WTC11 (cell line): ENCODE results near the gene TMED10.

Experiments
- ELF4 ChIP-seq: sonication (generic); formaldehyde crosslinking; IDR thresholded peaks from 2 replicates; pipeline ENCODE4 v1.8.1; 2022; ENCODE audit warnings: low read depth, mild to moderate bottlenecking, moderate library complexity, missing genetic modification reagents
- MXD4 ChIP-seq: fragments of 250-450 bp; sonication (Bioruptor Pico); IDR thresholded peaks from 2 replicates; pipeline ENCODE4 v1.8.0; 2021; ENCODE audit warnings: mild to moderate bottlenecking, moderate library complexity, borderline replicate concordance
- NR2C2 ChIP-seq: sonication (generic); formaldehyde crosslinking; IDR thresholded peaks from 2 replicates; pipeline ENCODE4 v1.8.0; 2022; ENCODE audit warnings: mild to moderate bottlenecking, missing genetic modification reagents
- ZBTB21 ChIP-seq: sonication (generic); formaldehyde crosslinking; IDR thresholded peaks from 2 replicates; pipeline ENCODE4 v1.8.1; 2023; ENCODE audit warnings: mild to moderate bottlenecking, missing genetic modification reagents, borderline replicate concordance
- ZNF396 ChIP-seq: fragments of 250-450 bp; sonication (Bioruptor Pico); IDR thresholded peaks from 2 replicates; pipeline ENCODE4 v1.8.0; 2021; ENCODE audit warnings: mild to moderate bottlenecking, moderate library complexity, borderline replicate concordance
- TF ChIP-seq, protein P1 (sequence below): fragments of 200-600 bp; IDR thresholded peaks from 2 replicates; pipeline ENCODE4 v1.8.0; 2022; ENCODE audit warnings: antibody characterized with exemption
- TF ChIP-seq, protein P2 (sequence below): sonication (generic); formaldehyde crosslinking; IDR thresholded peaks from 2 replicates; pipeline ENCODE4 v1.8.0; 2023; ENCODE audit warnings: missing genetic modification reagents
- TF ChIP-seq, protein P3 (sequence below): sonication (generic); formaldehyde crosslinking; IDR thresholded peaks from 2 replicates; pipeline ENCODE4 v1.8.1; 2023; ENCODE audit warnings: mild to moderate bottlenecking, missing genetic modification reagents, borderline replicate concordance
- TF ChIP-seq, protein P4 (sequence below): sonication (generic); formaldehyde crosslinking; IDR thresholded peaks from 2 replicates; pipeline ENCODE4 v1.8.1; 2023; ENCODE audit warnings: mild to moderate bottlenecking, missing genetic modification reagents, moderate library complexity

DNA sequence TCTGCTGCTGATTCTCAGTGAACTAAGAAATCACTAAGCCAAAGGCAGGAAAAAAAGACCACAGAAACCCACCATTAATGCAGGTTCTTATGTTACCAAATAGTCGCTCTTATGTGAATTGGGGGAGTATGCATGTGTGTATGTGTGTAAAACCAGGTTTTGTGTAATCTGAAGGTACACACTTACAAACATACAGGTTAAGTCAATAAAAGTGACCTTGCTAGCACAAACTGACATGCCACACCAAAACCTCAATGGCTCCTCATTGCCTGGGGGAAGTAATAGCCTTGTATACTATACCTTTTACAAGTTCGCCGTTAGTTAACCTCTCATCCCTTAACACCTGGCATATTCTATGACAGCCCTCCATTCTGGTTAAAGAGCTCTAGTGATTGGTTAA, 29.8 kb upstream of the TMED10 start:
- no peak for TF ChIP-seq MXD4 (CRISPR knock-in tag)
- TF ChIP-seq, protein P1, sequence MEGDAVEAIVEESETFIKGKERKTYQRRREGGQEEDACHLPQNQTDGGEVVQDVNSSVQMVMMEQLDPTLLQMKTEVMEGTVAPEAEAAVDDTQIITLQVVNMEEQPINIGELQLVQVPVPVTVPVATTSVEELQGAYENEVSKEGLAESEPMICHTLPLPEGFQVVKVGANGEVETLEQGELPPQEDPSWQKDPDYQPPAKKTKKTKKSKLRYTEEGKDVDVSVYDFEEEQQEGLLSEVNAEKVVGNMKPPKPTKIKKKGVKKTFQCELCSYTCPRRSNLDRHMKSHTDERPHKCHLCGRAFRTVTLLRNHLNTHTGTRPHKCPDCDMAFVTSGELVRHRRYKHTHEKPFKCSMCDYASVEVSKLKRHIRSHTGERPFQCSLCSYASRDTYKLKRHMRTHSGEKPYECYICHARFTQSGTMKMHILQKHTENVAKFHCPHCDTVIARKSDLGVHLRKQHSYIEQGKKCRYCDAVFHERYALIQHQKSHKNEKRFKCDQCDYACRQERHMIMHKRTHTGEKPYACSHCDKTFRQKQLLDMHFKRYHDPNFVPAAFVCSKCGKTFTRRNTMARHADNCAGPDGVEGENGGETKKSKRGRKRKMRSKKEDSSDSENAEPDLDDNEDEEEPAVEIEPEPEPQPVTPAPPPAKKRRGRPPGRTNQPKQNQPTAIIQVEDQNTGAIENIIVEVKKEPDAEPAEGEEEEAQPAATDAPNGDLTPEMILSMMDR, result no peak
- TF ChIP-seq ZNF396 (CRISPR knock-in tag), result no peak
- no peak for TF ChIP-seq ZBTB21 (CRISPR knock-in tag)
- no peak for TF ChIP-seq ELF4 (CRISPR knock-in tag)
- TF ChIP-seq, protein P2, sequence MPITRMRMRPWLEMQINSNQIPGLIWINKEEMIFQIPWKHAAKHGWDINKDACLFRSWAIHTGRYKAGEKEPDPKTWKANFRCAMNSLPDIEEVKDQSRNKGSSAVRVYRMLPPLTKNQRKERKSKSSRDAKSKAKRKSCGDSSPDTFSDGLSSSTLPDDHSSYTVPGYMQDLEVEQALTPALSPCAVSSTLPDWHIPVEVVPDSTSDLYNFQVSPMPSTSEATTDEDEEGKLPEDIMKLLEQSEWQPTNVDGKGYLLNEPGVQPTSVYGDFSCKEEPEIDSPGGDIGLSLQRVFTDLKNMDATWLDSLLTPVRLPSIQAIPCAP, result no peak
- no peak for TF ChIP-seq NR2C2
- TF ChIP-seq, protein P3, sequence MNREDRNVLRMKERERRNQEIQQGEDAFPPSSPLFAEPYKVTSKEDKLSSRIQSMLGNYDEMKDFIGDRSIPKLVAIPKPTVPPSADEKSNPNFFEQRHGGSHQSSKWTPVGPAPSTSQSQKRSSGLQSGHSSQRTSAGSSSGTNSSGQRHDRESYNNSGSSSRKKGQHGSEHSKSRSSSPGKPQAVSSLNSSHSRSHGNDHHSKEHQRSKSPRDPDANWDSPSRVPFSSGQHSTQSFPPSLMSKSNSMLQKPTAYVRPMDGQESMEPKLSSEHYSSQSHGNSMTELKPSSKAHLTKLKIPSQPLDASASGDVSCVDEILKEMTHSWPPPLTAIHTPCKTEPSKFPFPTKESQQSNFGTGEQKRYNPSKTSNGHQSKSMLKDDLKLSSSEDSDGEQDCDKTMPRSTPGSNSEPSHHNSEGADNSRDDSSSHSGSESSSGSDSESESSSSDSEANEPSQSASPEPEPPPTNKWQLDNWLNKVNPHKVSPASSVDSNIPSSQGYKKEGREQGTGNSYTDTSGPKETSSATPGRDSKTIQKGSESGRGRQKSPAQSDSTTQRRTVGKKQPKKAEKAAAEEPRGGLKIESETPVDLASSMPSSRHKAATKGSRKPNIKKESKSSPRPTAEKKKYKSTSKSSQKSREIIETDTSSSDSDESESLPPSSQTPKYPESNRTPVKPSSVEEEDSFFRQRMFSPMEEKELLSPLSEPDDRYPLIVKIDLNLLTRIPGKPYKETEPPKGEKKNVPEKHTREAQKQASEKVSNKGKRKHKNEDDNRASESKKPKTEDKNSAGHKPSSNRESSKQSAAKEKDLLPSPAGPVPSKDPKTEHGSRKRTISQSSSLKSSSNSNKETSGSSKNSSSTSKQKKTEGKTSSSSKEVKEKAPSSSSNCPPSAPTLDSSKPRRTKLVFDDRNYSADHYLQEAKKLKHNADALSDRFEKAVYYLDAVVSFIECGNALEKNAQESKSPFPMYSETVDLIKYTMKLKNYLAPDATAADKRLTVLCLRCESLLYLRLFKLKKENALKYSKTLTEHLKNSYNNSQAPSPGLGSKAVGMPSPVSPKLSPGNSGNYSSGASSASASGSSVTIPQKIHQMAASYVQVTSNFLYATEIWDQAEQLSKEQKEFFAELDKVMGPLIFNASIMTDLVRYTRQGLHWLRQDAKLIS (CRISPR knock-in tag), result no peak
- TF ChIP-seq, protein P4, sequence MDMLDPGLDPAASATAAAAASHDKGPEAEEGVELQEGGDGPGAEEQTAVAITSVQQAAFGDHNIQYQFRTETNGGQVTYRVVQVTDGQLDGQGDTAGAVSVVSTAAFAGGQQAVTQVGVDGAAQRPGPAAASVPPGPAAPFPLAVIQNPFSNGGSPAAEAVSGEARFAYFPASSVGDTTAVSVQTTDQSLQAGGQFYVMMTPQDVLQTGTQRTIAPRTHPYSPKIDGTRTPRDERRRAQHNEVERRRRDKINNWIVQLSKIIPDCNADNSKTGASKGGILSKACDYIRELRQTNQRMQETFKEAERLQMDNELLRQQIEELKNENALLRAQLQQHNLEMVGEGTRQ (CRISPR knock-in tag), result no peak
